SK-N-SH treated with all-trans-retinoic acid at 6 μM for 48 hours (cell line): ENCODE measurements around the gene LYPD5.
A peak's percentile ranks its signal among the peaks of the same experiment; 100 is the strongest.

Experiments
- ATAC-seq: fragments of 200-7000 bp; cut with Tn5 transposase; 3 replicates; pipeline ENCODE4 v1.9.1; 2020; ENCODE audit warnings: mild to moderate bottlenecking, moderate library complexity
- ARNTL ChIP-seq: fragments of 450-650 bp; formaldehyde crosslinking; IDR thresholded peaks from 2 replicates; pipeline ENCODE4 v1.5.0; 2020; ENCODE audit warnings: low read depth, mild to moderate bottlenecking, moderate library complexity, borderline replicate concordance
- BACH2 ChIP-seq: fragments of 250-450 bp; sonication (Bioruptor Pico); IDR thresholded peaks from 2 replicates; pipeline ENCODE4 v1.9.0; 2021; ENCODE audit warnings: mild to moderate bottlenecking, borderline replicate concordance
- CREB5 ChIP-seq: fragments of 250-450 bp; sonication (Bioruptor Pico); IDR thresholded peaks from 2 replicates; pipeline ENCODE4 v1.5.1; 2020; ENCODE audit warnings: low read depth, mild to moderate bottlenecking, moderate library complexity
- CSDC2 ChIP-seq: fragments of 250-450 bp; sonication (Bioruptor Pico); IDR thresholded peaks from 2 replicates; pipeline ENCODE4 v1.5.0; 2020; ENCODE audit warnings: mild to moderate bottlenecking, moderate library complexity
- CSRNP3 ChIP-seq: fragments of 250-450 bp; sonication (Bioruptor Pico); IDR thresholded peaks from 2 replicates; pipeline ENCODE4 v1.5.1; 2021; ENCODE audit warnings: mild to moderate bottlenecking, moderate library complexity
- ESRRG ChIP-seq: fragments of 250-450 bp; sonication (Bioruptor Pico); IDR thresholded peaks from 2 replicates; pipeline ENCODE4 v1.6.1; 2021; ENCODE audit warnings: mild to moderate bottlenecking
- GLIS3 ChIP-seq: fragments of 250-450 bp; sonication (Bioruptor Pico); IDR thresholded peaks from 2 replicates; pipeline ENCODE4 v1.5.0; 2020; ENCODE audit warnings: mild to moderate bottlenecking, moderate library complexity
- ISL1 ChIP-seq: fragments of 250-450 bp; sonication (Bioruptor Pico); IDR thresholded peaks from 2 replicates; pipeline ENCODE4 v2.1.2; 2022; ENCODE audit warnings: mild to moderate bottlenecking, moderate library complexity
- OSR1 ChIP-seq: fragments of 250-450 bp; sonication (Bioruptor Pico); IDR thresholded peaks from 2 replicates; pipeline ENCODE4 v1.8.0; 2022; ENCODE audit warnings: moderate library complexity, mild to moderate bottlenecking, inconsistent platforms
- PATZ1 ChIP-seq: fragments of 250-450 bp; sonication (Bioruptor Pico); IDR thresholded peaks from 2 replicates; pipeline ENCODE4 v1.8.0; 2020; ENCODE audit warnings: mild to moderate bottlenecking, moderate library complexity, borderline replicate concordance
- POU6F1 ChIP-seq: fragments of 250-450 bp; sonication (Bioruptor Pico); IDR thresholded peaks from 2 replicates; pipeline ENCODE4 v1.8.0; 2021; ENCODE audit warnings: low read depth, mild to moderate bottlenecking, moderate library complexity, borderline replicate concordance
- PPARA ChIP-seq: fragments of 250-450 bp; sonication (Bioruptor Pico); IDR thresholded peaks from 2 replicates; pipeline ENCODE4 v1.5.0; 2020; ENCODE audit warnings: mild to moderate bottlenecking, borderline replicate concordance
- SNAI2 ChIP-seq: fragments of 250-450 bp; sonication (Bioruptor Pico); IDR thresholded peaks from 2 replicates; pipeline ENCODE4 v1.5.0; 2020; ENCODE audit warnings: mild to moderate bottlenecking, moderate library complexity
- TCF4 ChIP-seq: fragments of 250-450 bp; sonication (Bioruptor Pico); IDR thresholded peaks from 2 replicates; pipeline ENCODE4 v1.8.0; 2021; ENCODE audit warnings: mild to moderate bottlenecking, moderate library complexity, borderline replicate concordance
- TOX ChIP-seq: fragments of 250-450 bp; sonication (Bioruptor Pico); IDR thresholded peaks from 2 replicates; pipeline ENCODE4 v1.8.0; 2021; ENCODE audit warnings: mild to moderate bottlenecking, moderate library complexity, borderline replicate concordance
- TSHZ2 ChIP-seq: fragments of 250-450 bp; sonication (Bioruptor Pico); IDR thresholded peaks from 2 replicates; pipeline ENCODE4 v1.5.0; 2020; ENCODE audit warnings: mild to moderate bottlenecking, moderate library complexity
- ZC3H10 ChIP-seq: fragments of 250-450 bp; sonication (Bioruptor Pico); IDR thresholded peaks from 2 replicates; pipeline ENCODE4 v1.5.1; 2021; ENCODE audit warnings: mild to moderate bottlenecking, moderate library complexity
- ZFP3 ChIP-seq: fragments of 250-450 bp; sonication (Bioruptor Pico); IDR thresholded peaks from 2 replicates; pipeline ENCODE4 v1.5.0; 2020; ENCODE audit warnings: mild to moderate bottlenecking, moderate library complexity
- ZFP30 ChIP-seq: fragments of 450-650 bp; formaldehyde crosslinking; IDR thresholded peaks from 2 replicates; pipeline ENCODE4 v1.5.0; 2022; ENCODE audit warnings: mild to moderate bottlenecking, moderate library complexity
- ZNF565 ChIP-seq: fragments of 450-650 bp; formaldehyde crosslinking; conservative IDR thresholded peaks from 2 replicates; pipeline ENCODE4 v1.5.0; 2020; ENCODE audit warnings: low read depth, mild to moderate bottlenecking, moderate library complexity

The LYPD5 gene

GRCh38 chr19:43780706-43781525 is 21.3 kb downstream of the LYPD5 start, which contains the start of gene KCNN4:
KCNN4 (minus strand) TSS chr19:43780973; CDS start chr19:43780861, 112 bp downstream.
- ATAC-seq = peak; percentile 36
- TF ChIP-seq OSR1 (CRISPR knock-in tag) (no peak), CSDC2 (no peak), ZFP3 (CRISPR knock-in tag) (no peak), BACH2 (CRISPR knock-in tag) (no peak), ZNF565 (CRISPR knock-in tag) (no peak), ESRRG (CRISPR knock-in tag) (no peak), TSHZ2 (CRISPR knock-in tag) (no peak), TCF4 (CRISPR knock-in tag) (no peak), CREB5 (CRISPR knock-in tag) (no peak), TOX (CRISPR knock-in tag) (no peak), ARNTL (CRISPR knock-in tag) (no peak), POU6F1 (CRISPR knock-in tag) (no peak), SNAI2 (CRISPR knock-in tag) (no peak), ZC3H10 (CRISPR knock-in tag) (no peak), PPARA (CRISPR knock-in tag) (no peak), CSRNP3 (CRISPR knock-in tag) (no peak), PATZ1 (CRISPR knock-in tag) (no peak), ISL1 (CRISPR knock-in tag) (no peak), ZFP30 (CRISPR knock-in tag) (no peak), GLIS3 (CRISPR knock-in tag) (no peak)

GRCh38 chr19:43779820-43780219 is 22.4 kb downstream of the LYPD5 start:
- ATAC-seq = no peak
- TF ChIP-seq GLIS3 (CRISPR knock-in tag) (no peak), TOX (CRISPR knock-in tag) (no peak), TSHZ2 (CRISPR knock-in tag) (no peak), ZC3H10 (CRISPR knock-in tag) (no peak), ZNF565 (CRISPR knock-in tag) (no peak), BACH2 (CRISPR knock-in tag) (no peak), TCF4 (CRISPR knock-in tag) (no peak), OSR1 (CRISPR knock-in tag) (no peak)
- TF ChIP-seq, all 23 proteins: peak for 0
